GM21360 (cell line): ENCODE measurements around the gene MRPL43.
"Not testable (repeated sequence)": the region's sequence is repeated elsewhere in the genome, so short reads cannot be mapped to it uniquely, and the experiment has no call there.

Experiments used
- ATAC-seq: cut with Tn5 transposase; IDR thresholded peaks from one replicate; pipeline ENCODE4 v1.9.1; 2021; ENCODE audit warnings: mild to moderate bottlenecking, moderate library complexity; ENCODE audit not compliant: unreplicated experiment

MRPL43 gene

DNA sequence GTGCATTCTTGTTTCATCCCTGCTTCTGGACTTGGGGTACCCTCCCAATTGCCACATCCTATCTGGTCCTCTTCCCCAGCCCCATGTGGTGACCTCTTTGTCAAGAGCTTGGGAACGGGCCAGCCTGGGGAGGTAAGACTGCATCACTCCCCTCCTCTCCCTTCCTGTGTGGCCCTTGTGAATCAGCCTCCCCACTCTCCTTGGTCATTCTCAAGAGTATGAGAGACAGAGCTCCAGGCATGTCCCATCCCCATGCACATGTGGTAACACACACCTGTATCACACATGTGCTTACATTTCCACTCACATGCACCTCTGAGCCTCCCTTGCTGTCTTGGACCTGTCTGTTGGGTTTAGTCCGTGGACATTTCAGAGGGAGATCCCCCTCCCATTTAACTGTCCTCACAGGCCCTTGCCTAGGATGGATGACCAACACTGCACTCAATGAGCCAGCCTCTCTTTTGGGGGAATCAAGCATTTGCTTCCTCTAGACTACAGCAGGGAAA lies 2.6 kb downstream of the MRPL43 start:
- no peak for ATAC-seq

DNA sequence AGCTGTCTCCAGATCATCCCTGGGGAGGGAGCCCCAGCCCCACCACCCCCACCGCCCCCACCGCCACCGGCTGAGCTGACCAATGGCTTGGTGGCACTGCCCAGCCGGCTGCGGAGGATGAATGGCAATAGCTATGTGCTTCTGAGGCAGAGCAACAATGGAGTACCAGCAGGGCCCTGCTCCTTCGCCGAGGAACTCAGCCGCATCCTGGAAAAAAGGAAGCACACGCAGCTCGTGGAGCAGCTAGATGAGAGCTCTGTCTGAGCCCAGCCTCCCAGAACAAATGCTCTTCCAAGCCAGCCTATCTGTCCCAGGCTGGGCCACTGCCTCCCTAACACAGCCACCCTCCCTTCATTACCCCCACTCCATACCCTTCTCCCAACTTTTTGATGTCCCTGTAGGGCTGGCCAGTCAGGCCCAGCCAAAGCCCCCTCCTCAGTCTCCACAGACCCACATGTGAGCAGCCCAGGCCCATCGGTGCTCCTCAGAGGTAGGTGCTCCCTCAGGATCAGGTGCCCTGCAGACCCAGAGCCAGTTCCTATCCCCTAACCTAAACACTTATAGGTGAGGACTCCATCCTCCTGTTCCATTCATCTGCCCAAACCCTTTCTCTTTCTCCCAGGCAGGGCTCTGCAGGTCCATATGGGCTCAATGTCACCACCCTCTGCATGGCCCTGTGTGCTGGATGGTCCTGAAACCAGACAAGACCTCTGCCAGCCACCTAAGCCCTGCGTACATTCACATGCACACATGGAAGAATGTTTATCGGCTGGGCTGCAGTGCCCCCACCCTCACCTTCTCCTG lies 3.2 kb downstream of the MRPL43 start:
- no peak for ATAC-seq

DNA sequence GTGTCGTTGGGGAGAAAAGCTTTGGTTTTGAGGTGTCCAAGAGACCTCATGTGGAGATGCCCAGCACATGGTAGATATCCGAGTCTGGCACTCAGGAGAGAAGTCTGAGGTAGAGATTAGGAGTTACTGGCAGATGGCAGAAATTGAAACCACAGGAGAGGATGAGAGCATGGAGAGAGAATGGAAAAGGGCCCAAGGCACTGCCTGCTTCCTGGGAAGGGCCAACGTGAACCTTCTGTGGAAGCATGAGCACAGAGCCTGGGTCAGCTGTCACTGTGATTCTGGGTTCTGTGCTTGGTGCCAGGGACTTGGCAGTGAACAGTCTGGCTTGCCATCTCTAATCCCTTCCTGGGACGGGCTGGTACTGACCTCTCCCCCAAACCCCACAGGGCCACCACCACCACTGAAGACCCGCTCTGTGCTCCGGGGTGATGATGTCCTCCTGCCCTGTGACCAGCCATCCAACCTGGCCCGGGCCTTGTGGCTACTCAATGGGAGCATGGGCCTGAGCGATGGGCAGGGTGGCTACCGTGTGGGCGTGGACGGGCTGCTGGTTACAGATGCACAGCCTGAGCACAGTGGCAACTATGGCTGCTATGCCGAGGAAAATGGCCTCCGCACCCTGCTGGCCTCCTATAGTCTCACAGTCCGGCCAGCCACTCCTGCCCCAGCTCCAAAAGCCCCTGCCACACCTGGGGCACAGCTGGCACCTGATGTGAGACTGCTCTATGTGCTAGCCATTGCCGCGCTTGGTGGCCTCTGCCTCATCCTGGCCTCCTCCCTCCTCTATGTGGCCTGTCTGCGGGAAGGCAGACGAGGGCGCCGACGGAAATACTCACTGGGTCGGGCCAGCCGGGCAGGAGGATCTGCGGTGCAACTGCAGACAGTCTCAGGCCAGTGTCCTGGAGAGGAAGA lies 4.1 kb downstream of the MRPL43 start:
- no peak for ATAC-seq

DNA sequence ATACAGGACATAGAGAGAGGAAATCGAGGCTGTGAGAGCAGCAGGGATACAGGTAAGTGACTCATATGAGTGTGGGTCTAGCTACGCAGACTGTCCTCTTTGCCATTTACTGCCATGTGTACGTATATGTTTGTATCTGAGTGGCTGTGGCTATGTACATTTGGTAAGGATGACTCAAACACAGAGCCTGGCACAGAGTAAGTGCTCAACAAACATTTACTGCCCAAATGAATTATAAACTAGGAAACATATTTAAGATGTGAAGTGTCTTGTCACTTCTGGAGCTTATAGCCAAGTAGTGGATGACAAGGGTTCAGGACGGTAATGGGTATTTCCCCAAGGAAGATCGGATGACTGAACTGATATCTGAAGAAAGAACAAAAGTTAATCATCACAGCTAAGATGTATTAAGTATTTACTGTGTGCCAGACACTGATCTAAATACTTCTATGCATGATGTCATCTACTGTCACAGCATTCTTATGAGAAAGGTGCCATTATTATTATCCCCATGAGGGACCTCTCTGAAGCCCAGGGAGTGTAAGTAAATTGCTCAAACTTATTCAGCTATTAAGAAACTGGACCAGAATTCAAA lies 6.0 kb downstream of the MRPL43 start:
- no peak for ATAC-seq

DNA sequence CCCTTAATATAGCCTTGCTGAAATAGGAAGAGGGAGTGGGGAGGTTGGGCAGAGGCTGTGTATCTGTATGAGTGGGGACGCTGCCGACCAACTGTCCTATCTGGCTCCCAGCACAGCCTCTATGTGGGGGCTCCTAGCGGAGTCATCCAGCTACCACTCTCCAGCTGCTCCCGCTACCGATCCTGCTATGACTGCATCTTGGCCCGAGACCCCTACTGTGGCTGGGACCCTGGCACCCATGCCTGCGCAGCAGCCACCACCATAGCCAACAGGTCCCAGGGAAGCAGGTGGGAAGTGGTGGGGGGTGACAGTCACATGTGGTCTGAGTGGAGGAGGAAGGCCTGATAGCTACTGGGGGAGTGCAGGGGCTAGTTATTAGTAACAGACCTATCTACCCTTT lies 6.6 kb downstream of the MRPL43 start:
- no peak for ATAC-seq

DNA sequence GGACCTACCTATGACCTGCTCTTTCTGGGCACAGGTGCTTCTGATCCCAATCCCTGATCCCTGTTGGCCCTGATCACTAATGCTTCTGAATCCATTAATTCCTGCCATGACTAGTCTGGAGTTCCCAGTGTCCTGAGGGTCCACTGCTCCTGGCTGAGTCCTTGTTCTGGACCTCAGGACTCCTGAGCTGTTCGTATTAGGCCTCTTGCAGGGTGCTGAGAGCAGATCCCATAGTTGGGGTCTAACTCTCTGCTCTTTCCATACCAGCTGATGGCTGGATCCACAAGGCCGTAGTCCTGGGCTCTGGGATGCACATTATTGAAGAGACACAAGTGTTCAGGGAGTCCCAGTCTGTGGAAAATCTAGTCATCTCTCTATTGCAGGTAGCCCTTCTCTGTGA lies 7.0 kb downstream of the MRPL43 start:
- no peak for ATAC-seq

DNA sequence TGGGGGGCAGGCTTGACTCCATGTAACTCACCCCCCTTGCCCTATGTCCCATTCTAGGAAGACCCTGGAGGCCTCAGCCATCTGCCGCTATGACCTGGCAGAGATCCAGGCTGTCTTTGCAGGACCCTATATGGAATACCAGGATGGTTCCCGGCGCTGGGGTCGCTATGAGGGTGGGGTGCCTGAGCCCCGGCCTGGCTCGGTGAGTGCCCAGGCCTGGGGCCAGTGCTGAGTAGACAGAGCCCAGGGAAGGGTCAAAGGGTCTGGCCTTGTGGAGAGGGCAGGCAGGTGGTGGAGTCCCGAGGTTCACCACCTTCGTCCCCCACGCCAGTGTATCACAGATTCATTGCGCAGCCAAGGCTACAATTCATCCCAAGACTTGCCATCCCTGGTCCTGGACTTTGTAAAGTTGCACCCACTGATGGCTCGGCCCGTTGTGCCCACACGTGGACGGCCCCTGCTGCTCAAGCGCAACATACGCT lies 7.5 kb downstream of the MRPL43 start:
- ATAC-seq: no peak

DNA sequence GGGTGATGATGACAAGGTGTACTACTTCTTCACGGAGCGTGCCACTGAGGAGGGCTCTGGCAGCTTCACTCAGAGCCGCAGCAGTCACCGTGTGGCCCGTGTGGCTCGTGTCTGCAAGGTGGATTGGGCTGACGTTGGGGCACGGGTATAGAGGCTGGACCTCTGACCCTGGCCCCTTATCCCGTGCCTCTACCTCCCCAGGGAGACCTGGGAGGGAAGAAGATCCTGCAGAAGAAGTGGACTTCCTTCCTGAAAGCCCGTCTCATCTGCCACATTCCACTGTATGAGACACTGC lies 8.4 kb downstream of the MRPL43 start:
- ATAC-seq: no peak

DNA sequence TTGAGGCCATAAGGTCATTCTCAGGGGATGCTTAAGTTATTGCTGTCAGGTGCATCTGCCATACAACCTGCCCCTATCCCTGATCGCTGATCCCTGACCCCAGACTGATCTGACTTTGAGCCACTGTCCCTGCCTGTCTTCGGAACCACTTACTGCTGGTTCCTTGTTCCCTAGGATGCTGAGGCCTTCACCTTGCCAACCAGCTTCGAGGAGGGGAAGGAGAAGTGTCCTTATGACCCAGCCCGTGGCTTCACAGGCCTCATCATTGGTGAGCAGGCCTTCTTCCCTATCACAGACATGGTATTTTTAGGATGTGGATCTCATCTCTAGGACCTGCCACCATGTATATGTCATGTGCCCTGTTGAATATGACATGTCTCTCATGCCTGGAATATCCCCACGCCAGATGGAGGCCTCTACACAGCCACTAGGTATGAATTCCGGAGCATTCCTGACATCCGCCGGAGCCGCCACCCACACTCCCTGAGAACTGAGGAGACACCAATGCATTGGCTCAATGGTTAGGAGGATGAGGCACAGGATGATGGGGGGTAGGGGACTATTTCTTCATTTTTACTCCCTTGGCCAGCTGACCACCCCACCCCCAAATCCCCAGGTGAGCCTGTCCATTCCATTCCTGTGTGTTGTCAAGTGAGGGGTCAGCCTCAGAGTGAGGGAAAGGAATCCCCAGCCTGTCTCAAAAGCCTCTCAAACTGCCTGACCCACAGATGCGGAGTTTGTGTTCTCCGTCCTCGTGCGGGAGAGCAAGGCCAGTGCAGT lies 9.0 kb downstream of the MRPL43 start:
- ATAC-seq: no peak

DNA sequence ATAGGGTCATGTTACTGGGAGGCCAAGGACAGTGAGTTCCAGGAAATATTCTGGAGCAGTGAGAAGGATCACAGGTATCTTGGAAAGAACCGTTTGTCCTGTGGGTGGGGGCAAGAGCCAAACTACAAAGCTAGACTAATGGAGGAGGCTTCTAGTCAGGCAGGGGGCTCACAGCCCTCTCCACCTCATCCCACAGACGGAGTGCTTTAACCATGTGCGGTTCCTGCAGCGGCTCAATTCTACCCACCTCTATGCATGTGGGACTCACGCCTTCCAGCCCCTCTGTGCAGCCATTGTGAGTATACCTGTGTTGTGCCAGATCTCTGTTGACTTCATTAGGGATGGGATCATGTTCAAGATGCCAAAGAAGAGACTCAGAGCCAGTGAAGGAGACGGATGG lies 9.9 kb downstream of the MRPL43 start:
- no peak for ATAC-seq

DNA sequence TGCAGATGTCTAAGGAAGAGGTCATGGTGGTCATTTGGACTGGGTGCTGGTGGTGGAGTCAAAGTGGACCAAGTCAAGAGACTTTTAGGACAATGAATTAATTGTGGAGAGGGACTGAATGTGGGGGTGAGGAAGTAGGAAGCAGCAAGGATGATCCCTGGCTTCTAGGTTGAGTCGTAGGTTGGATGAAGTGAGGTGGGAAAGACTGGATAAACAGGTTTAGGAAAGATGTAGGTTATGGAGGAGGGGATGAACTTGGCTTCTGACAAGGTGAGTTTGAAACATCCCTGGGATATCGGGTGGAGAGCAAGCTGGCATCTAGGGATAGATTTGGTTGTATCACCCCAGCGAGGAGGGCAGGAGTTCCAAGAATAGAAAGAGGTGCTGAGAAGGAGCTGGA lies 10.4 kb downstream of the MRPL43 start:
- ATAC-seq: no peak

DNA sequence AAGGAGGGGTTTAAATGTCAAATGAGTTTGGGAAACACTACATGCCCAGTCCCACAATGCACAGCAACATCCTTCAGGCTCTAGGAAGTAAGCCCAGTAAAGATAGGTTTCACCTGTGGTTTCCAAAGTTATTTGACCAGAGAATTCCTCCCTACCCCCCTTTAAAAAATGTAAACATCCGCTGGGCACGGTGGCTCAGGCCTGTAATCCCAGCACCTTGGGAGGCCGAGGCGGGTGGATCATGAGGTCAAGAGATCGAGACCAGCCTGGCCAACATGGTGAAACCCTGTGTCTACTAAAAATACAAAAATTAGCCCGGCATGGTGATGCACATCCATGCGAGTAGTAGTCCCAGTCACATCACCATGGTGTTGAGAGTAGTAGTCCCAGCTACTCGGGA lies 11.9 kb downstream of the MRPL43 start:
- not testable (repeated sequence) for ATAC-seq

DNA sequence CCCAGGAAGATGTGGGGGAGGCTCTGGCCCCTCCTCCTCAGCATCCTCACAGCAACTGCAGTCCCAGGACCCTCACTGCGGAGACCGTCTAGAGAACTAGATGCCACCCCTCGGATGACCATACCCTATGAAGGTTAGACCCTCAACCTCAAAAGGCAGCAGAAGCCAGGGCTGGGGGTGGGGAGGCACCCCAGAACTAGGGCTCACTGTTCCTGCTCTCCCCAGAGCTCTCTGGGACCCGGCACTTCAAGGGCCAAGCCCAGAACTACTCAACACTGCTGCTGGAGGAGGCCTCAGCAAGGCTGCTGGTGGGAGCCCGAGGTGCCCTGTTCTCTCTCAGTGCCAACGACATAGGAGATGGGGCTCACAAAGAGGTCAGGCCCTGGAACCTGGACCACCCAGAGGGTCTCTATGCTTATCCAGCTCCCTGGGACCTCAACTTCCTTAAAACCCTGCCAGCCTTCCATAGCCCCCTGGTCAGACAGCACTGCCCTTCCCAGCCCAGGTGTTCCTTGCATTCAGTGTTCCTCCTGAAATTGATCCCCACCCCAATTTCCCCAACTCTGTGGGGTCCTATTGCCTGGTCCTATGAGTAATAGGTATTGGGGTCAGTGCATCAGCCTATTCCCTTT lies 14.3 kb downstream of the MRPL43 start:
- ATAC-seq: no peak

DNA sequence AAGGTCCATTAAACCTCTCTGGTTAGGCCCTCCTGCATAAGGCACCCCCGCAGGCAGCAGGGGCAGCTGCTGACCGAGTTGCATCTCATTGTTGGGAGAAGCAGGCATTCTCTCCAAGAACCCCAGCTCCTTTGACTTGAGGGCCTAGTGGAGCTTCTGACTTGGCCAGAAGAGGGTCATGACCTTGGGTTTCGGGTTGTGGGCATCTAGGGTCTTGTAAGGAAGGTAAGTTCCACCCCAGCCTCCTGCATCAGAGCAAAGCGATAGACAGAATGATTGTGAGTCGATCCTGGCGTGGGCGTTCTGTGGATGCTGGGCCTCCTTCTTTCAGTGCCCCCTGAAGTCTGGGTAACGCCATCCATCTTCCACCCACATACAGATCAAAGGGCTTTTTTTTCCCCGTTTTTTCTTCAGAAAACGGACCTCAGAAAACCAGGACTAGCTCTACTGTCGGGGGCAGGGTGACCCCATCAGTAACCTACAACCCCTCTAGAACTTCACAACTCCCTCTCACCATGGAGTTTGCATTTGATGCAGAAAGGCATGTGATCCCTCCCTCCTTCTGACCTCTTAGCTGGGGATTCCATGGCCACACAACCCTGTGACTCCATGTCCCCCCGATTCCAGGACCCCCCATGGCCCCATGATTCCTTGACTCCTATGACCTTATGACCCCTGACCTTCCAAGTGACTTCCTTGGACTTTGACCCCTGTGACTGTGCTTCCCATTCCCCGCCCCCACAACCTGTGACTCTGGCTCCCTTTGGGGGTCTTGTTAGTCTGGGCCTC lies 15.0 kb downstream of the MRPL43 start:
- no peak for ATAC-seq

DNA sequence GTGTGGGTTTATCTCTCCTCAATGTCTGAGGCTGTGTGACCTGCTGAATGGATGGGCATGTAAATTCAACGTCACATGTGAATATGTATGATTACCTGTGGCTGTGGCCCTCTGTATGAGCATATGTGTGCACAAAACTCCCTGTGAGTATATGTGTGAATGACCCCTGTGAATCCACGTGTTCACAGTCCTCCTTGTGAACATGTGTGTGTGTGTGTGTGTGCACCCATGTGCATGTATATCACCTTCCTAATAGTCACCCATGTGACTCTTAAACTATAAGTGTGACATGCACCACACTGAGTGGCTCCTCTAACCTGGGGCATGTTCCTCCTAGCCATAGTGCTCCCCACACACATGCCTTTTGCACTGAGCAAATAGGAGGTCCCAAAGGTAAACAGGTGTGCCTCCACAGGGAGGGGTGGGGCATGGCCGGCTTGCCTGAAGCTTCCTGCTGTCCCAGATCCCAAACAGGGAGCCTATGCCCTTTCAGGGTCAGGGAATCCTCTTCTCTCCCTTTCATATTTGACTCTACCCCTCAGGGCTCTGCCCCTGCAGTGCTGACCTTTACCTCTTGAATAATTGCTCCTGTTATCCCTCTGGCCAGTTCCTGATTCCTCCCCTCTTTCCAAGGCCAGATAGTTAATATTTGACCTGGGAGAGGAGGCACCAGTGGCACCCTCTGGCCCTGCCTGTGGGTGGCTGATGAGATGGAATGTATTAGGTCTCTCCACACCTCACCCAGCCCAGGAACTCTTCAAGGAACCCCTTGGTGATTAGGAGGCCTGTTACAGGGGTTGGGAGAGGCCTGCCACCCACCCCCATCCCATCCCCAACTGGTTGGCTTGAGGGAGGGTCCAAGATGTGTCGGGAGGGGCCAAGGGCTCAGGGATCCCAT lies 16.1 kb downstream of the MRPL43 start:
- no peak for ATAC-seq

DNA sequence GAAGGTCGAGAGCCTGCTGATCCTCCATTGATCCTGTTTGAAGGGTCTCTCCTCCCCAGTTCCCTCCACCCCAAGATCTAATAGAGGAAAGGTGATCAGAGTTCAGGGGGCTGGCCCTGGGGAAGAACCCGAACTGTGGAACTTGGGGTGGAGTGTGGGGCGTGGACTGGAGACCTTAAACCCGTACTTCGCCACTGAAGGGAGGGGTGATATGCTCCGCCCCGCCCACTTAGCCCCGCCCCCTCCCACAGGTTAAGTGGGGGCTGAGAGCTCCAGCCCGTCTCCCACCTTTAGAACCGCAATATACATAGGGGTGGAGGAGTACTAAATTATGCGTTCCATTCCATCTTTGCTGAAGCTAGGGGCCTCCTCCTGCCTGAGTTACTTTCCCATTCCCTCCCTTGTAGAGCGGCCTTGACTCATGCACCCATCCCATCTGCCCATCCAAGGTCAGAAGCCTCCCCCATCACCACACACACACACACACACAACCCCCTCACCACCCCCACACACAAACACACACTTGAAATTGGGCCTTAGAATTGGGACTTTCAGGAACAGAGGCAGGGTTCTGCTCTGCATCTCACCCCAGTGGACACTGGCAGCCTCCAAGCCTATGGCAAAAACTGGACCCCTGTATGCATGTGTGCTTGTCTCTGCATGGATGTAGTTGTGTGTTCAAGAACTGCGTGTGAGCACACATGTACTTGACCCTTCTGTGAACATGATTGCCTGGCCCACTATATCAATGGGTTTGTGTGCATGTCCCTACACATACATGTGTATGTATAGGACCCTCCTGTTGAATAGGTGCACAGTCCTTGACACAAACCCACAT lies 17.0 kb downstream of the MRPL43 start:
- no peak for ATAC-seq

DNA sequence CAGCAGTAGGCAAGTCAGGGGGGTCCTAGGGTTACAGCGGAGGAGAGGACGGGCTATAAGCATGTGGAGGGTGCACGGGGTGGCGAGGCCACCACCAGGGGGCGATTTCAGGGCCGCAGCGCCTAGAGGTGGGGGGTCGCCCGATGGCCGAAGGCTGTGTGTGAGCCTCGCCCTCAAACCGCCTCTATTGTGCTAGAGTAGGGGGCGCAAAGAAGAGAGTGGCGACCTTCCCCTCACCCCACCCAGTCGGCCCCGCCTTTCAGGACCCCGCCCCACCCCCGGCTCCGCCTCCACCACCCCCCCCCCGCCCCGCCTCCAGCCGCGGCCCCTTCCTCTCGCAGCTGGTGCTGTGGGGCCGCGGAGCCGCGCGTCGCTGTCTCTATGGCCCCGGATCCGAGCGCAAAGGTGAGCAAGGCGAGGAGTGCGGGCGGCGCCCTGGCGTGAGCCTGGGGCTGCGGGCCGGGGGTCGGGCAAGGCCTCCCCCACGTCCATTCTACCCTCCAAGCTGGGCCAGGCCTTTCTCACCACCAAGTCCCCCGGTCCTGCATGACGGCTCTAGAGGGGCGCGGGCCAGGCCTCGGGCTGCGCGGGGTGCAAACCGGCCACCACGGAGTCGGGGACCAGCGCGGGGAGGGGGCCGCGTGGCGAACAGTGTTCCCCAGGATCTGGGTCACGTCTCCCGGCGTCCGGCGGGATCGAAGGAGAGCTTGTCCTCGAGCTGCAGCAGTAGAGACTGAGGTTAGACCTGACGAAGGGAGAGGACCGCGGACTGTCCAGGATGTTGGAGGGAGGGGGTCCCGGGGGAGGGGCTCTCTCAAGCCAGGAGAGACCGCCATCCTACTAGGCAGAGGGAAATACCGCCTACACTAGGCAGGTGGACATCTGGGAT lies 17.9 kb downstream of the MRPL43 start, which contains the start of gene SEMA4G:
Gene SEMA4G, plus strand, starts transcription at position 318 of the 889 bp plus-strand sequence. CDS start 3,409 bp downstream, outside the sequence.
- no peak for ATAC-seq
